COLO668 (cell line): Measurements from ENCODE around the gene LAMC1.

Source experiments
- DNase-seq: peaks from one replicate; lab custom pipeline; 2025; ENCODE audit not compliant: unreplicated experiment; lab: John Stamatoyannopoulos, UW

The LAMC1 gene

GRCh38 chr1:183188240-183188639 lies 165.0 kb downstream of the LAMC1 start:
- no peak for DNase-seq

DNA sequence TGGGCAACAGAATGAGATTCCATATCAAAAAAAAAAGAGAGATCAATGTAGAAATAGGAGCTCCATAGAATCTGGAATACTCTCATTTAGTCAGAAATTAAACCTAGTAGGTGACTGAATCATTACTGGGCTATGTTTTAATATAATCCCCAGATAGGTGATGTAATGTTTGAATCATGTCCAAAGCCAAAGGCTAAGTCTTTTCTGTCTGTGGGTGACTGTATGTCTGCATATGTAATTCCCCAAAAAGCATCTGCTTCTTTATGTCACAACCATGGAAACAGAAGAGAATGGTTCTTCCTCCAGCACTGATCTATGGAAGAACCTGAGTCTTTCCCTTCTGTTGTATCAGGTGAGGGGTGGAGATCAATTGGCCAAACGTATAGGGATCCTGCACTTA lies 168.6 kb downstream of the LAMC1 start:
- no peak for DNase-seq

DNA sequence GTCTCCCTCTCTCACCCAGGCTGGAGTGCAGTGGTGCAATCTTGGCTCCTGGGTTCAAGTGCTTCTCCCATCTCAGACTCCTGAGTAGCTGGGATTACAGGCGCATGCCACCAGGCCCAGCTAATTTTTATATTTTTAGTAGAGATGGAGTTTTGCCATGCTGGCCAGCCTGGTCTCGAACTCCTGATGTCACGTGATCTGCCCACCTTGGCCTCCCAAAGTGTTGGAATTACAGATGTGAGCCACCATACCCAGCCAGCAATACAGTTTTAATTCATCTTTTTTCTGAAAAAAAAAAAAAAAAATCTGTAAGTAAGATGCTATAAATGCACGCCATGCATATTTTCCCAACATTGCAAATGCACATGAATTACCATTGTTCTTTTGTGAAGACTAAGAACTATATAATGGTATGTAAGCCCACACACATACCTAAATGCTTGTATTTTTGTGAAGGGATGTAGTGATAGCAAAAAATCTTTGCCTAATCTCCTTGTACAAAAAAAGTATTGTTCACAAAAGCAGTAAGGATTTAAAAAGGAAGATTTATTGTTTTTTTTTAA lies 170.8 kb downstream of the LAMC1 start:
- no peak for DNase-seq

DNA sequence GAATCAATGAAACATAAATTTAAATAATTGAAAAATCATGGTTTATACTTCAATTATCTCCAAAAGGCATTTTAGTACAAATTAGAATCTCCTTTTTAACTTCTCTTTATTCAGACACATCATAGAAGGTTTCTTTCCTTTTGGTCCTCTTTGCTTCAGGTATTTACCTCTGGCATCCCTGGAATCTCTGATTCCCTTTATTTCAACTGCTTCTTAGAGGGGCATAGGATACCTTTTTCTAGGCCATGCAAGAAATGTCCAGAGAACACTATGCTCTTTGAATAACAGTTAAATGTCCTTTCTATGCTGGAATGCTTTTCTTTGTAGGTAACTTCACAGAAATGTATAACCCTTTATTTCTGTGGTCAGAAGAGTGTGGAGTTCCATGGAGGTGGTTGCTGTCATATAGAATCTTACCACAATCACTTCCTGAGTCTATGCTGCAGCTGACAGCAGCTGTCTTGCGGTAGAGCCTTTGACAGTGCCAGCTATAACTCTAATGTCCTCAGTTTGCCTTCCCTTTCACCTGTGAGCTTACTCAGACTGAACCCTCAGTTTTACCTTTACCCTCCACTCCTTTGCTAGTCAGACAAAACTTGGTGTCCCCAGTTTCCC lies 171.4 kb downstream of the LAMC1 start:
- DNase-seq, result no peak

GRCh38 chr1:183195142-183195574 lies 171.9 kb downstream of the LAMC1 start:
- DNase-seq, result no peak
